SU-DHL-6 (cell line): ENCODE results near the gene MMP20.
A peak's percentile ranks its signal among the peaks of the same experiment; 100 is the strongest.

Source experiments
- H2AFZ ChIP-seq: fragments of 200-600 bp; sonication (generic); 2 replicates; pipeline ENCODE4 v1.6.1; 2014; ENCODE audit warnings: low read depth, mild to moderate bottlenecking, moderate library complexity, mixed read lengths, antibody characterized with exemption, low read length; ENCODE audit not compliant: severe bottlenecking
- H3F3A ChIP-seq: fragments of 200-600 bp; shearing (Covaris generic); 2 replicates; pipeline ENCODE4 v1.6.0; 2016; ENCODE audit warnings: antibody characterized with exemption, mild to moderate bottlenecking; ENCODE audit not compliant: insufficient read depth
- H3K27ac ChIP-seq: fragments of 200-600 bp; sonication (generic); 2 replicates; pipeline ENCODE4 v1.5.1; 2016; ENCODE audit warnings: low read depth, mild to moderate bottlenecking, low read length, moderate library complexity, mixed read lengths
- H3K27me3 ChIP-seq: fragments of 200-600 bp; sonication (generic), shearing (Covaris generic); 2 replicates; pipeline ENCODE4 v1.6.0; 2014; ENCODE audit warnings: mild to moderate bottlenecking, low read length
- H3K36me3 ChIP-seq: fragments of 200-600 bp; sonication (generic); 2 replicates; pipeline ENCODE4 v1.6.1; 2014; ENCODE audit warnings: mild to moderate bottlenecking, low read length, mixed read lengths
- H3K4me2 ChIP-seq: fragments of 300-600, 200-600 bp; shearing (Covaris generic), sonication (generic); 2 replicates; pipeline ENCODE4 v1.6.0; 2014; ENCODE audit warnings: low read length, low read depth, mild to moderate bottlenecking; ENCODE audit not compliant: poor library complexity, severe bottlenecking
- H3K4me3 ChIP-seq: fragments of 200-600 bp; sonication (generic); 2 replicates; pipeline ENCODE4 v1.5.1; 2014; ENCODE audit warnings: antibody characterized with exemption, low read length, mild to moderate bottlenecking, mixed read lengths; ENCODE audit not compliant: insufficient read depth, poor library complexity, severe bottlenecking
- H3K79me2 ChIP-seq: fragments of 200-600 bp; sonication (generic); 2 replicates; pipeline ENCODE4 v1.6.1; 2014; ENCODE audit warnings: mild to moderate bottlenecking, low read length, moderate library complexity; ENCODE audit not compliant: insufficient read depth
- H3K9ac ChIP-seq: fragments of 200-600 bp; sonication (generic); 2 replicates; pipeline ENCODE4 v1.7.0; 2014; ENCODE audit warnings: mild to moderate bottlenecking, low read length
- H3K9me2 ChIP-seq: fragments of 200-600 bp; sonication (generic); replicated peaks from 2 replicates; pipeline ENCODE4 v1.6.1; 2014; ENCODE audit warnings: low read length; ENCODE audit not compliant: insufficient read depth
- H3K9me3 ChIP-seq: fragments of 200-600 bp; sonication (generic); 2 replicates; pipeline ENCODE4 v1.6.1; 2014; ENCODE audit warnings: low read length, mixed read lengths; ENCODE audit not compliant: insufficient read depth
- H4K20me1 ChIP-seq: fragments of 200-600 bp; sonication (generic); 2 replicates; pipeline ENCODE4 v1.6.1; 2014; ENCODE audit warnings: low read depth, mild to moderate bottlenecking, antibody characterized with exemption, low read length, moderate library complexity, mixed read lengths
- EZH2phosphoT487 ChIP-seq: fragments of 200-600 bp; sonication (generic), shearing (Covaris generic); conservative IDR thresholded peaks from 2 replicates; pipeline ENCODE4 v1.6.1; 2018; ENCODE audit warnings: mild to moderate bottlenecking, antibody characterized with exemption, low read length, moderate library complexity, mixed read lengths
- TF ChIP-seq, protein P1 (sequence below): fragments of 200-600 bp; sonication (generic); IDR thresholded peaks from one replicate; pipeline ENCODE4 v1.5.1; 2017; ENCODE audit warnings: antibody characterized with exemption, mild to moderate bottlenecking, low read length, moderate library complexity; ENCODE audit not compliant: insufficient read depth, poor library complexity, severe bottlenecking

MMP20 gene

DNA sequence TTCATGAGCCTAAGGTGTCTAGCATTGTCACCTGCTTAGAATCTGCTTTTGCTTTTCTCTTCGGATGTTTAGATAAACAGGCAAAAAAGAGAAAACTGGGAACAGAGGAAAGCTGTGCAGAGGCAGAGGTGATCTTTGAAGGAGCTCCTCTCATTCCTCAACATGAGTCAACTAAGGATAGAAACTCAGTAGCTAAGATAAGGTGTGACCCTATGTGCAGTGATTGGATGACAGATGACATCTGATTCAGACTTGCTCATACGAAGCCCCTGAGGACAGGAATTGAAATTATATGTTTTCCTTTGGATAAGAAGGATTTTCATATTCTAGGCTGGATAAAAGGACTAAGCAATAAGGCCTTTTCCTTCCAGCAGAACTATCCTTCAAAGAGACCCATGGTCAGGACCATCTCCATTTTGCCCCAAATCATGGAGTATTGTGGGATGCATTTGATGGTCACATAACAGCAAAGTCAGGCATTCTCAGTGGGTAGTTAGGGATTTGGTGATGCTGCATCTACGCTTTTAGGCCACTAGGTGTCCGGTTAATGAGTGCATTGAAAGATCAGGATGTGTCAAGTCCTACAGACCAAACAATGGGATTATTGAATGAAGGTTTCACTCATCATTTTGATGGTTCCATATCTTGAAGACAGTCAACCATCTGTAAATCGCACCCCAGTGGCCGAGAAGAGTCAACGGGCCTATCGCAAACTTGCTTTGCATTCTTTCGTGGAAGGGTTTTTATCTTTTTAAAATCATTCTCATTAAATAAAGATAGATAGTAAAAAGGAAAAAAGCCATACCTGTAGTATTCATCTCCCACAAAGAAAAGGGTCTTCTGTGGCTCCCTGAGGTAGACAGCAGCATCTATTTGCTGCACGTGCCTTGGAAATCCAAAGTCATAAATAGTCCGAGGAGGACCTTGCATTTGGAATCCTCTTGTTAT lies 32.2 kb downstream of the MMP20 start:
- Histone ChIP-seq H3K36me3 (no peaks in the 10 kb centered on the region), H4K20me1 (no peaks in the 10 kb centered on the region), H2AFZ (no peak overlapping the region), H3K4me3 (no peak overlapping the region), H3K4me2 (no peak overlapping the region), H3K27me3 (no peaks in the 10 kb centered on the region), H3K27ac (no peak overlapping the region), H3K9me2 (no peaks in the 10 kb centered on the region), H3F3A (no peaks in the 10 kb centered on the region), H3K9ac (no peak overlapping the region), H3K9me3 (no peaks in the 10 kb centered on the region), H3K79me2 (no peaks in the 10 kb centered on the region)
- no peak for TF ChIP-seq EZH2phosphoT487
- TF ChIP-seq, protein P1, sequence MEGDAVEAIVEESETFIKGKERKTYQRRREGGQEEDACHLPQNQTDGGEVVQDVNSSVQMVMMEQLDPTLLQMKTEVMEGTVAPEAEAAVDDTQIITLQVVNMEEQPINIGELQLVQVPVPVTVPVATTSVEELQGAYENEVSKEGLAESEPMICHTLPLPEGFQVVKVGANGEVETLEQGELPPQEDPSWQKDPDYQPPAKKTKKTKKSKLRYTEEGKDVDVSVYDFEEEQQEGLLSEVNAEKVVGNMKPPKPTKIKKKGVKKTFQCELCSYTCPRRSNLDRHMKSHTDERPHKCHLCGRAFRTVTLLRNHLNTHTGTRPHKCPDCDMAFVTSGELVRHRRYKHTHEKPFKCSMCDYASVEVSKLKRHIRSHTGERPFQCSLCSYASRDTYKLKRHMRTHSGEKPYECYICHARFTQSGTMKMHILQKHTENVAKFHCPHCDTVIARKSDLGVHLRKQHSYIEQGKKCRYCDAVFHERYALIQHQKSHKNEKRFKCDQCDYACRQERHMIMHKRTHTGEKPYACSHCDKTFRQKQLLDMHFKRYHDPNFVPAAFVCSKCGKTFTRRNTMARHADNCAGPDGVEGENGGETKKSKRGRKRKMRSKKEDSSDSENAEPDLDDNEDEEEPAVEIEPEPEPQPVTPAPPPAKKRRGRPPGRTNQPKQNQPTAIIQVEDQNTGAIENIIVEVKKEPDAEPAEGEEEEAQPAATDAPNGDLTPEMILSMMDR, result peak; percentile 53

DNA sequence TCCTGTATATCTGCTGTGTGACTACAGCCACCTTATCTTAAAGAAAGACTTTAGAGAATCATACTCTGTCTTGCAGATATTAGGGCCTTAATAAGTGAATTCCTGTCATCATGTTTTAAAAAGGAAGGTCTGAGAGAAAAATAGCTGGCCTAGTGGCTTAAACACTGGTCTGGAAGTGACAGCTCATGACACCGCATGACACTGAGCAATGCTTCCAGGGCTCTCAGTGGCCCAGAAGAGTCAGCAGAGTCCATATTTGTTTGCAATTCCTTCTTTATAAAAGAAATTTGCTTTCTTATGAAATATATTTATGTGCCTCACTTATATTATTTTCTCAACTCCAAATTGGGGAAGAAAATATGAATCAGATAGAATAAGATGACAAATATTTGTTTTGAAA lies 33.0 kb downstream of the MMP20 start:
- Histone ChIP-seq H3K4me2 (no peak overlapping the region), H3K9me3 (no peaks in the 10 kb centered on the region), H4K20me1 (no peaks in the 10 kb centered on the region), H3K27me3 (no peaks in the 10 kb centered on the region), H3K9me2 (no peaks in the 10 kb centered on the region), H3K4me3 (no peak overlapping the region), H3K27ac (no peak overlapping the region), H3K9ac (no peak overlapping the region), H3K79me2 (no peaks in the 10 kb centered on the region), H3F3A (no peaks in the 10 kb centered on the region), H2AFZ (no peak overlapping the region), H3K36me3 (no peaks in the 10 kb centered on the region)
- TF ChIP-seq EZH2phosphoT487, result no peak
- TF ChIP-seq, protein P1, result no peak

DNA sequence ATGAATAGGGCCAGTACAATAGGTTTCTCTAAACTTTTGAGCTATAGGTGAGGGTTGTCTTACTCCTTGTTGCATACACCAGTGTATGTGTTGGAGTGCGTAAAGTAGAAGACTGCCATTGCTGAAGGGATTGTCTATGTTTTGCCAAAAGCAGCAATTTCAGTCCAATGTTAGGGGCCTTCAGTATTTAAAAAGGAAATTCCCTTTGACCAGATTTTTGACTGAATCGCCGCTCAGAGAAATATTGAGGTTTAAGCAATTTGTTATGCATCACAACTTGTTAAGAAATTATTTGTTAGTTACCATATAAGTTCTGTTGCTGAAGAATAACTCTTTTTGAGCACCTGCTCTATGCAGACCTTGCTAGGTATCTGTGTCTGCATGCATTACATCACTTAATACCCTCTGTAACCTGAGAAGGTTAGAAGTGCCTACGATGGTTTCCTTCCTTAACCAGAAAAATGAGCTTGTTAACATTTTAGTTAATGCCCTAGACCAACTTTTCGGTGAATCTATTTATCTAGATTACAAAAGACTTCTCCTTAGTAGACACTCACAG lies 33.9 kb downstream of the MMP20 start:
- Histone ChIP-seq H2AFZ (no peak overlapping the region), H3K9me2 (no peaks in the 10 kb centered on the region), H3F3A (no peaks in the 10 kb centered on the region), H3K79me2 (no peaks in the 10 kb centered on the region), H3K9ac (no peak overlapping the region), H4K20me1 (no peaks in the 10 kb centered on the region), H3K9me3 (no peaks in the 10 kb centered on the region), H3K27me3 (no peaks in the 10 kb centered on the region), H3K4me2 (no peak overlapping the region), H3K27ac (no peak overlapping the region), H3K36me3 (no peaks in the 10 kb centered on the region), H3K4me3 (no peak overlapping the region)
- TF ChIP-seq EZH2phosphoT487, result no peak
- TF ChIP-seq, protein P1, result no peak
